NCI-H526 (cell line): ENCODE data around the gene KPNA5.
"Not testable (repeated sequence)": the region's sequence is repeated elsewhere in the genome, so short reads cannot be mapped to it uniquely, and the experiment has no call there.

Source experiments
- DNase-seq, 2 experiments: peaks; one replicate each; lab custom pipeline; 2025; lab: John Stamatoyannopoulos, UW

Gene KPNA5

GRCh38 chr6:116703888-116704287 is 22.9 kb downstream of the KPNA5 start:
- not testable (repeated sequence) for DNase-seq

GRCh38 chr6:116705917-116706316 is 24.9 kb downstream of the KPNA5 start:
- no peak for DNase-seq

DNA sequence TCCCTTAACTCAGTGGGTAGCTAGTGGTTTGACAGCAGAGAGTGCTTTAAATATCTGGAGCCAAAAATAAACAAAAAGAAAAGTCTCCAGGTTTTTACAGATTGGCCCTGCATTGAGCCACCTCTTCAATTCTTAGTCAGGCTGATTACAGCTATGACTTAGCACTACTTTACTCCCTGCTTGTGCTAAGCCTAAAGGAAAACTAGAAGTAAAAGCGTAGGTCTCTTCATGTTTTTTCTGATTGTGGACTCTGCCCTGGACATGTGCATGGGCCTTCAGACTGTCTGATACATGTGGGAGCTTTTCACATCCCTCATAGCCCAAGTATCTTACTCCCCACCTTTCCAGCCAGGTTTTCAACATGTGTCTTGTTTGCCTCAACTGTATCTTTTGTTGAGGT is 33.3 kb downstream of the KPNA5 start:
- DNase-seq = no peak

DNA sequence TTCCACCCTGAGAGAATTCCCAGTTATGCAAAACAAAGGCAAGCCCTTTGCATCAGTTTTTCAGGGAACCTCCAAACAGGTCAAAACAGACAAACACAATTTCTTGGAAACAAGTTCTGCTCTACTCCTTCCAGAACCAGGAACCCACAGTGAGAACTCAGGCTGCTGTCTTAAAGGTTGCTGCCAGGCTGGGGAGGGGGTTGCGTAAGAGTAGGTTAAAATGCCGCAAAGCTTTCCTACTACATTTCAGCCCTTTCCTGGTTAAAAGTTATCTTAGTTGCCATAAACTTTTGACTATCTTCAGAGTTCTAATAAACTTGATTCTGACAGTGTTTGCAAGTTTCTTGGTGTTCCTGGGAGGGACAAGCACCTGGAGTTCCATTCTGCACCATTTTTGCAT is 33.8 kb downstream of the KPNA5 start:
- no peak for DNase-seq

- DNase-seq = no peak
These were observed 45.9 kb downstream of the KPNA5 start for GRCh38 chr6:116726947-116727346.

- no peak for DNase-seq
These were observed 49.5 kb downstream of the KPNA5 start for GRCh38 chr6:116730513-116730912.

GRCh38 chr6:116737004-116737403 is 56.0 kb downstream of the KPNA5 start:
- no peak for DNase-seq

- DNase-seq = not testable (repeated sequence)
These were observed 59.5 kb downstream of the KPNA5 start for GRCh38 chr6:116740486-116740885.

- no peak for DNase-seq
These were observed 60.6 kb downstream of the KPNA5 start for GRCh38 chr6:116741571-116741970.

DNA sequence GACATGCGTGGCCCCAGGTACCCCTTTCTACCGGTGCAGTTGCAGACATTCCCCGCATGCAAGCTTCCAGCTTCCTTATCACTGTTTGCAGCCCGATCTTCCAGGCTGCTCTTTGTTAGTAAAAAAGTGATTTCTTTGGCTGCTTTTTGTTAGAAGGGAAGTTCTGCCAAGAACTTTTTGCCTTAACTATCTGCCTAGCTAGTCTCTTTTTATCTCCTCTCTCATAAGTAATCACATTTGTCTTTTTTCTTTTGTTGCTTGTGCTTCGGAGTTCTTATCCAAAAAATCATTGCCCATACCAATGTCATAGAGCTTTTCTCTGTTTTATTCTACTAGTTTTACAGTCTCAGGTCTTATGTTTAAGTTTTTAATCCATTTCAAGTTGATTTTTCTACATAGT is 64.2 kb downstream of the KPNA5 start:
- DNase-seq = no peak

DNA sequence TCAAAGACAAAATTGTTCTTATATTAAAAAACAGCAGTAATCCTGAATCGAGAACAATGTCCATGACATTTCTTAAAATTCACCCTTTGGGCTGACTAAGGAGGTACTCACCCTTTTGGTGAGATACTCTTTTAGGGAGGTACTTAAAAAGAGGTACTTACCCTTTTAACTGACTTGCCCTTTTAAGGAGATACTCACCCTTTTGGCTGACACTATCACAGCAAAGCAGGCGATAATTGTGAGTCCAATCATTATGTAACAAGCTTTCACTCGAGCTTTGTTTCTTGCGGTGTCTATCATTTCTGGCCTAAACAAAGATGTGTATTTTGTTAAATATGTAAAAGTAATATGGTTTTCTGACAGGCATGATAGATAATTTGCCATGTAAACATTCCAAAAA is 80.8 kb downstream of the KPNA5 start:
- no peak for DNase-seq

DNA sequence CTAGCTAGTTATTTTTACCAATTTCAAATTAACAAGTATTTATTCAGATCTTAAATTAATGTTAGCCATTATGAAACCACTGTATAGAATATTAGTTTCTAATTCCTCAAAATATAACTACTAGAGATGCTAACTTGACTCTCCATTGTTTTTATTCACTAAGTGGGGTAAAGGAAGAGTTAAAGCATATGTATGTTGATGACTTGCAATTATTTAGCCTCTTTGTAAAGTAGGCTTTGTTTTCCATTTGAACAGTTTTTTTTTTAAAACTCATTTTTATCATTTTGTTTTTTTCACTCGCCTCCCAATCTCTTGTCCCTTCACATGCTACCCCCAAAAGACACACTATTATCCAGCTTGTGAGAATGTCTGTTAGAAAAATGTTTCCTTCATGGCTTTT is 81.2 kb downstream of the KPNA5 start:
- DNase-seq = no peak

- no peak for DNase-seq
These were observed 82.0 kb downstream of the KPNA5 start for GRCh38 chr6:116763048-116763447.

- no peak for DNase-seq
These were observed 83.1 kb downstream of the KPNA5 start for GRCh38 chr6:116763906-116764628.

DNA sequence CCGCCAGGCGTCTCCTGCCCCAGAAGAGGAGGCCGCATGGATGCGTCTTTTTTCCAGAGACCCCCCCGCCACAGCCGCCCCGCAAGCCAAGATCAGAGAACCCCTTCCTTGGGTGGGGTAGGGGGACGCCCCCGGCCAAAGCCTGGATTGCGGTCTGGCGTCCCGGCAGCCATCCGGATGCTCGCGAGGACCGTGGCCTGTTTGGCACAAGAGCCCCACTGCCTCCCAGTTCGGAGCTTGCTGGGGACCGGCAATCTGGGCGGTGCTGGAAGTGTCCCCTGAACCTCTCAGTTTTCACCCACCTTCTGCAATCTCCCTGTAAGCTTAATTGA is 83.6 kb downstream of the KPNA5 start:
- DNase-seq = no peak

DNA sequence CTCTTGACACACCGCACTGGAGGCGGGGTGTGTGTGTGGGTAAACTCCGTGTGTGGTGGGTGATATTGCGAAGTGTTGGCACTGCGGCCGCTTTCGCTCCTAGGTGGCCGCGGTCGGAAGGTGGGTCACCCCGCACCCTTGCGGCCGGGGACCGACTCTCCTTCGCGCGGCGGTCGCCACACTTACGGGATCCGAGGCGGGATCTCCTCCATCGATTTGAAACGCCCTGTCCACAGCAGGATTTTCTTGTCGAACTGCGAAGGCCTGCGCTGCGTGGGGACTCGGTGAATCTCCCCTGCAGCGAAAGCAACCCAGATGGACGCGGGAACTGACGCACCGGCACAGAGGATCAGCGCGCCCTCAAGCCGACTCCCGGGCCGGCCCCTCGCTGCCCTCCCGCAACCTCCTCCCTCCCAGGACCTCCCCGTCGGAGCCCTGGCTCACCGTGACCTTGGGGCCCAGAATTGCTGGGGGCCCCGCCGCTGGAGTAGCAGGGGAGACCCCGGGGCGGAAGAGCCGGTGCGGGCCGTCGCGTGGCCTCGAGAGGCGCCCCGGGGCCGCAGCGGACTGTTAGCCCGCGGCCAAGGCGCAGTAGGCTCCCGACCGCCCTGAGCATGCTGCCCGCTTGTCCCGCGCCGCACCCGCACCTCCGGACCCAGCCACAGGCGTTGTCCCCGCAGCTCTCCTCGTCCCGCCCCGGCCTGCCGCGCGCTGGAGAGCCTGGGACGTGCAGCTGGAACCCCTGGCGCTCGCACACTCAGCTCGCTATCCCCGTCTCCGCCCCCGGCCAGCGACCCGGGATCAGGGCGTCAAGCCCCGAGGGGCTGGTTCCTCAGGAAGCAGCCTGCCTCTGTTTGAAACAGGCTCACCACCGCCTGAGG is 84.2 kb downstream of the KPNA5 start, which contains the start of gene FAM162B:
FAM162B (minus strand) TSS at position 759 of the 881 bp plus-strand sequence; CDS start at position 616, 143 bp downstream.
- peak in 1 of 2 experiments; percentile 40 for DNase-seq

- DNase-seq = no peak
These were observed 85.6 kb downstream of the KPNA5 start for GRCh38 chr6:116766506-116767176.

- no peak for DNase-seq
These were observed 86.7 kb downstream of the KPNA5 start for GRCh38 chr6:116767715-116768114.

GRCh38 chr6:116772450-116772849 is 91.4 kb downstream of the KPNA5 start:
- no peak for DNase-seq

GRCh38 chr6:116773886-116774285 is 92.9 kb downstream of the KPNA5 start:
- DNase-seq = no peak

DNA sequence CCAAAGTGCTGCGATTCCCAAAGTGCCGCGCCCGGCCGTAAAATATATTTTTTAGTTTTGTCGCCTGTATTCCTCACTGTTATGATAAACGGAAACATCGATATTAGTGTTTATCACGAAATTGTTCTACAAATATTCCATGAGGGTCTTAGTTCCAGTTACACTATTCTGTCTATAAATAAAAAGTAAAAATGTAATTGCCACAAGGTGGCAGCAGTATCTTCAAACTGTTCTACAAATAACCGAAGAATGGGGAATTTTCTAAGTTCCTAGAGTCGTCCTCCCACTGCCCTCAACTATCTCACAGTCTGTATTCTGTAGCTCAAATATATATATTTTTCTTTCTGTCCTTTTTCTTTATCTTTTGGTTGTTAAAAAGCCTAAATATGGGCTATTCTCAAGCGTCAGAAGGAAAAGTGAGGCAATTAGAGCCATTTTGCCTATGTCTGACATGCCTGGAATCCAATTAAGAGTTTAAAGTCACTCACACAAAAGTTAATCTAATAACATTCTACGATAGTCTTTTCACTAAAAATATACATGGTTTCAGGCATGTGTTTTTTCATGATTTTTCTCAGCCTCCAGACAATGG is 98.7 kb downstream of the KPNA5 start:
- DNase-seq = peak; percentile 1 to 69

DNA sequence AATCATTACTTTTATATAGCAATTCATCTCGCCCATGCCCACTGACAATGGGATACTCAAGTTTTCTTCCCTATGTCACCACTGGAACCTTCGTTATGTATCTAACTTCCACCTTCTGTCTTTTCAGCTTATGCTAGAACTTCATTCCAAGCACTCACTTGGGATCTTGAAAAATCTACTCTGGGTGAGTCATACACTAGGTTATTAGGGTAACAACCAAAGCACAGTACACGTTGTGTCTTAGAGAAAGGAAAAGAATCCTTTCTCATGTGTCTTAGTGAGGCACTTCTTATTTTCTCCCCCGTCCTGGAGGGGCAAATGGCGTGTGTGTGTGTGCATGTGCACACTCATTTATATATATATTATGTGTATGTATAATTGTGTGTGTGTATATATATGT is 102.8 kb downstream of the KPNA5 start:
- no peak for DNase-seq
